Left lobe of liver (tissue), 2 donors: Measurements from ENCODE around the gene KRTAP5-2. TPM values are rescaled to one million over a fixed set of nuclear protein-coding genes. Genes with fewer than 3 reads are reported as not detected.

Source experiments
- ATAC-seq: fragments of 200-7000 bp; cut with Tn5 transposase; one replicate; pipeline ENCODE4 v1.9.1; 2020; ENCODE audit warnings: mild to moderate bottlenecking, moderate library complexity
- DNase-seq: peaks from one replicate; pipeline ENCODE4 v3.0.0-alpha.2; 2020; ENCODE audit warnings: low spot score
- total RNA-seq: library from RNA; stranded (reverse); gene quantifications from one replicate; pipeline ENCODE4 v1.2.1, GENCODE V29; 2021
- donor health status: DM: no; HTN: no; CAD: no; lungs with moderate emphysema.
- donor health status: DM: no; HTN: yes; CAD: no.

KRTAP5-2 gene
- total RNA-seq, 1 donor from 2014 or later: not detected

DNA sequence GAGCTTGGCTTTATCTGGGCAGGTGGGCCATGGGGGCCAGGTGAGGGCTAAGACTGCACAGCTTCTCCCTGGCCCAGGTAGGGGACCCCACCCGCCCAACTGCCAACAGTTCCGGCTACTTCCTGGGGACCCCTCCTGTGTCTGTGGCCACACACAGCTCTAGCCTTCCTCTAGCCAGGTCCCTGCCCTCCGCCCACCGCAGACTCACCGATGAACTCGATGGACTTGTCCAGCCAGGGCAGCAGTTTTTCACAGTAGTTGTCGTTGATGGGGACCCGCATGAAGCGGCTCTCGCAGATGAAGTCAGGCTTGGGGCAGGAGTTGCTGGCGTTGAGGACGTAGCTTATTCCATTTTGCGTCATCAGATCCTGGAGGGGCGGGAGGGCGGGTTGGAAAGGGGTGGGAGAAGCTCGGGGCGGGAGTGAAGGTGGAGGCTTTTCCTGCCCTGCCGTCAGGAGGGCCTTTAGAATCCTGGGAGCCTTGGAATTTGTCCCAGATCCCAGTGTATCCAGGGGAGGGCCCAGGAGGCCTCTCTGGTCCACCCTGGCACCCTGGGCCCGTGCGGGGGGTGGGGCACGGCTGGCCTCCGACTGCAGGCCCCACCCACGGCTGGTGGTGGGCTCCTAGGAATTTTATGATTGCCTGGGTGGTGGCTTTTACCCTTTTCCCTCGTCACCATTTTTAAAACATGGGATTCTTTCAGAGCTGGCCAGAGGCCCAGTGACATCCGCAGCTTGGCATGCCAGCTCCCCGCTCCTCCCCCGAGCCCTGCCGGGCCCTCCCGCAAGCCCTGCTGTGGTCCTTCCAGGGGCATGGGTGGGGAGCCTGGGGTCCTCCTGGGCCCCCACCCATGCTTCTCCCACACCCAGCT lies 40.0 kb downstream of the KRTAP5-2 start:
- no peak for DNase-seq
- ATAC-seq: peak; percentile 40

DNA sequence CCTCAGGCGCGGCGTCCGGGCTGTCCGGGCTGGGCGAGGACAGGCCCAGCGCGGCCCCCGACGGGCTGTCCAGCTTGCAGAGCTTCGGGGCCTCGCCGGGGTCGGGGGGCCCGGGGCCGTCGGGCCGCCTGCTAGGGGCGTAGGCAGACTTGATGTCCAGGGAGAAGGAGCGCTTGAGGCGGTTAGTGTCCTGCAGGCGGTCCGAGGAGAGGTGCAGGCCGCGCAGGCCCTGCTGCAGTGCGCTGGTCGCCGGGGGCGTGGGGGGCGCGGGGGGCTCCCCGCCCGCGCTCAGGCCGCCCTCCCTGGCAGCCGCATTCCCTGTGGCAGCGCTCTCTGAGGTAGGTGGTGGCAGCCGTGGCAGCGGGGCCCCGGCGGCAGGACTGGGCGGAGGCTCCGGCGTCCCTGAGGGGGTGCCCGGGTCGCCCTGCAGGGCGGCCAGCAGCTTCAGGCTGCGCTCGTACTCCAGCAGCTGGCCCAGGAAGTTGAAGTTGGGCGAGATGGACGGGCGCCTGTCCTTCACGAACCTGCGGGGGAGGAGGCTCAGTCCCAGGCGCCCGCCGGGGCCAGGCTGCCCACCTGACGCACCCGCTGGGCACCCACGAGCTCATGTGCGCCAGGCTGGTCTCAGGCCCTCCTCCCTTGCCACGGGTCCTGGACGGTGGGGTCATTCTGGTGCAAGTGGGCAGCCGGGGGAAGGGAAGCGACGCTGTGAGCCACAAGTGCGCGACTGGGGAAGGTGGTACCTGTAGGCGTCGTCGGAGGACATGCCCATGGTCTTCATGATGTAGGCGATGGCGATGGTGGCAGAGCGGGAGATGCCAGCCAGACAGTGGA lies 40.8 kb downstream of the KRTAP5-2 start:
- DNase-seq (no peak), ATAC-seq (no peak)

DNA sequence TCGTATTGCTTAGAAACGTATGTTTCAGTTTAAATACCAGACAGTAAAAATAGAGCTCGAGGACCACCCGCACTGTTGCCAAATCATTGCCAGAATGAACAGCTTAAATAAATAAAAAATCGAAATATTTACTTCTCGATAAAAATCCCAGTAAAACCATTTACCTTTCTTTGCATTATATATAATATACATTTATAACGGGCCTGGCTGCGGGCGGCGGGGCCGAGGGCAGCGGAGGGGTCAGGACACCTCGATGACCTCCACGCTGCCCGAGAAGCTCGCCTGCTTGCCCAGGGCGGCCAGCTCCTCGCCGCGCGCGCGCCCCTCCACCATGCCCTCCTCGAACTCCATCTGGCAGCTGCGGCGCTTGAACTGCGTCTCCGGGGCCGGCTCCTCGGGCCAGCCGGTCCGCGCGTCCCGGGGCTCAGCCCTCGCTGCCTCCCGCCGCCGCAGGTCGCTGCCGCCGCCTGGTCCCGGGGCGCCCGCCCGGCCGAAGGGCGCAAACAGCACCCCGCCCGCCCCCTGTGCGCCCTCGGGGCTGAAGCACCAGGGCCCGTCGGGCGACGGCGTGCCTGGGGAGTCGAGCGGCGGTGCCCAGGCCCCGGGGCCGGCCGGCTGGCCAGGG lies 41.7 kb downstream of the KRTAP5-2 start:
- no peak for DNase-seq
- ATAC-seq: no peak

DNA sequence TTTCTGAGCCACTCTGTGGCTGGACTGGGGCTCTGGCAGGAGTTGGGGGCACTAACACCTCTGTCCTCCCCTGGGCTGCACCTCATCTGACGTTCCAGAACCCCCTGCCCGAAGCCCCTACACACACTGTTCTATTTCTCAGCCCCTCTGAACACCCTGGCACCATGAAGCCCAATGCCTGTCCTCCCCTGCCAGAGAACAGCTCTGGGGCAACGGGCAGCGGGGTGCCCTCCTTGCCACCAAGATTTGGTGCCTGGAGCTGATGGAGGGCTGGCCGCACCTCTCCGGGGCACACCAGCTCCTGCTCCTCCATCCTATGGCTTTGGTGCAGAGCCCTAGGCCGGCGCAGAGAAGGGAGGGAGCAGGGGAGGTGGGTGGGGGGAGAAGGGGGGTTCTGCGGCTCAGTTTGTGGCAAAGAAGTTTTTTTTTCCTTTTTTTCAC lies 42.4 kb downstream of the KRTAP5-2 start:
- no peak for ATAC-seq
- DNase-seq: no peak

DNA sequence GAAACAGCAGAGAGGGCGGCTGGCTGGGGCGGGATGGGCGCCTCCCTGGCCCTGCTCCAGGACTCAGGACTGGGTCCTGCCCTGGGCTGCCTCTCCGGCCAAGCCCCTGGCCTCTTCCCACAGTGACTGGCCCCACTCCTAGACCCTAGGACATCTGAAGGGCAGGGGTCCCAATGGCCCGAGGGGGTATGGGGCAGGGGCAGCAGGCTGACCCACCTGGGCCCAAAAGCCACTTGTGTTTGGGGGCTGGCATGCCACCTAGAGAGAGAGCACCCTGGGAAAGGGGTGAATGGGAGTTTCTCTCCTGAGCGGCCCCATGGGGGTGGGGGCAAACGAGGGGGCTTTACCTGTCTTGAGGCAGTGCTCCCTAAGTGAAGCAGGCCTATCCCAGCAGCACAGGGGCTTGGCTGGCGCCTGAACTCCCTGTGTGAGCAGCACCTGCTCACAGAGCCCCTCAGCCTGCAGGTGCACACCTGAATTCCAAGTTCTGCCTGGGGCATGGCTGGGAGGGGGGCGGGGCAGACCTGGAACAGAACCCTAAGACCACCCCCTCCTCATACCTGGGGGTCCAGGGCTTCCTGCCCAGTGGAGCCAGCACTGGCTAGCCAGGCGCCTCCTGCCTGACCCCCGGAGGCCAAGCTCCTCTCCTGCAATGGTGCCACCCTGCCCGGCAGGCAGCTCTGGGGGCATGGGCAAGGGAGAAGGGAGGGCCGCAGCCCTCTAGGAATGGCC lies 42.9 kb downstream of the KRTAP5-2 start:
- ATAC-seq: no peak
- no peak for DNase-seq

DNA sequence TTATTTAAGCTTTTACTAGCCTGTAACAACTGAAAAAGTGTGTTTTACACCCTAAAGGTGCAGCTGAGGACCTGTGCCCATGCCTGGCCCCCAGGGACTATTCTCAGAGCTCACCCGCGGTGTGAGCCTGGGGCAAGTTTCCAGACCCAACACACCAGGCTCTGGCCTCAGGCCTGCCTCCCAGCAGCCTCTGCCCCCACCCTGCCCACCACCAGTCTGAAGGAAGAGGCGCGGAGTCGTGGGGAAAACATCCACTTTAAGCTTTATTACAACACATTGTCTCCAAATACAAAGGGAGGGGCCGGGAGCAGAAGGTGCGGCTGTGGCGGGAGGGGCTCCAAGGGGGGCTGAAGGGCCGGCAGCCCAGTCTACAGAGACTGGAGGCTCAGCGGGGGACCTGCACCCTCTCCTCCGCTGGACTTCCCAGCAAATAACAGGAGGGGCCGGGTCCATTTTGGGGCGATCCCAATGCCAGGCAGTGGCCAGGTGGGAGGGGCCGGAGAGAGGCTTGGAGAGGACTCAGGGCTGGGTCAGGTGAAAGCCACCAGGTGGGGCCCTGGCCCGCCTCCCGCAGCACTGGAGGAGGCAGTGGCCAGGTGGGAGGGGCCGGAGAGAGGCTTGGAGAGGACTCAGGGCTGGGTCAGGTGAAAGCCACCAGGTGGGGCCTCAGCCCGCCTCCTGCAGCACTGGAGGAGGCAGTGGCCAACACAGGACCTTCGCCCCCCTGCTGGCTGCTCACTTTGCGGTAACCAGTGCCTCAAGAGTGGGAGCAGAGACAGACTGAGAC lies 44.1 kb downstream of the KRTAP5-2 start:
- ATAC-seq: peak; percentile 29
- no peak for DNase-seq

DNA sequence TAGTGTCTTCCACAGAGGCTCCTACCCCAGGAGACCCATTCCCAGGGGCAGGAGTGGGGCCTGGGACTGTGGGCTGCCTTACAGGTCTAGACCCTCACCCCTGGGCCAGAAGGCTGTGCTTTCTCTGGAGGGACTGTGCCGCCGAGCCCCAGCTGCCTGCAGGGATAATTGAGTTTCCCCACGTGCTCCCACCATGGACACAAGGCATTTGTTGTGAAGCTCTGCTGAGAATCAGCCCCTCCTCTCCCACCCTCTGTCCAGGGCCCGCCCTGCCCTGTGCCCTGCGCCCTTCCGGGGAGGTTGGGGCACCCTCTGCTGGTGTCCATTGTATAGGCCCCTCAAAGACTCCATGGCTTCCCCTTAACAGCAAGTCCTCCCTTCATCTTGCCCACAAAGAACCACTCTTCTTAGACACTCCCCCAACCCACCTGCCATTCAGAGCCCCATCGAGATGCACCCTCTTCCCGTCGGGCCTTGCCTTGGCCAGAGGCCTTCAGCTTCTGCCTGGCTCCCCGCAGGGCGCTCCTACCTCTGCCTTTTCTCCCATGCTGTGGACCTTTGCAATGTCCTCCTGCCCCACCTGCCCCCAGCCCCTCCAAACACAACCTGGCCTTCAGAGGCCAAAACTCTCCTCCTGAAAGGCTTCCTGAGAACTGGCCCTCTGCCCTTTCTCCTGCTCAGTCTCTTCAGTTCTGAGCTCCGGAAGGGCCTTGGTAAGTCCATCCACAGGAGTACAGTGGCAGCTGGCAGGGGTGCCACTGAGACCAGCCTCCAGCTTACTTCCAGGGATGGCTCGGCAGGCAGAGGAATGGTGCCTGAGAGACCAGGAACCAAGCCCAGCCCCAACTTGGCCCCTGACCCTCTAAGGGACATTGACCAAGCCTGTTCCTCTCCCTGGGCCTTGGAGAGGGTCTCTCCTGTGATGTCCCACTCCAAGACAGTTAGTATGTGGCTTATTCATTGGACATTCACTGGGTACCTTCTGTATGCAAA lies 48.5 kb downstream of the KRTAP5-2 start:
- ATAC-seq (no peak), DNase-seq (no peak)

DNA sequence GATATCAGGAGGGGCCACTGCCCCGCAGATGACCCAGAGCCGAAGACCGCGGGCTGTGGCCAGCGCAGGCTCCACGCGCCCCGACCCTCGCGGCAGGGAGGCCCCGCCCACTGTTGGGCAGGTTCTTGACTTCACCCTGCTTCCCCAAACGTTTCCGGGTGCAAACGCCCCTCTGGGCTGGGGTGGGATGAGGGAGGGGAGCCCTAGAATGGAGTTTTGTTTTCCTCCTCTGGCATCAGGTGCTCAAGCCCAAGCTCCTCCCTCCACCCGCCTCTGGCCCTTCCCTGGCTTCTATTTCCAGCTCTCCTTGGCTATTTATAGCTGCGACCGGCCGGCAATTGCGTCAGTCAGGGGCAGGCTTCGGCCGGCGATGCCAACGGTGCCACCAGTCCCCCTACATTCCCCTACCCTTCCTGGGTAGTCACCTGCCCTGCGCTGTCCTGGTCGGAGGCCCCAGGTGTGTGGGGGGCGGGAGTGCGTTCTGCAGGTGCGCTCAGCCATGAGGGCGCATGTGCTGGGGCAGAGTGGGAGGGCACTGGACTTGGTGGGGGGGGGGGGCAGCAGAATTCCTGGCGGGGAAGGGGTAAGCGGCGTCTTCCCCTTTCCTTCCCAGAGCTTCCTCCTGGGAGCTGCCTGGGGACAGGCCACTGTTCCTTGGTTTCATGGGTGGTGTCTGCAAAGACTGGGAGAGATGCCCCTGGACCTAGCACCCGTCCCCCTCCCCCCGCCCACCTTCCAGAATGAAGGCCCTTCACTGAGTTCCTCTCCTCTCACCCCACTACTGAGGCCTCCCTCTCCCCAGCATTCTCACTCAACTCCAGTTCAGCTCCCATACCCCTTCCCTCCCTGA lies 49.6 kb downstream of the KRTAP5-2 start:
- DNase-seq: peak; percentile 72

DNA sequence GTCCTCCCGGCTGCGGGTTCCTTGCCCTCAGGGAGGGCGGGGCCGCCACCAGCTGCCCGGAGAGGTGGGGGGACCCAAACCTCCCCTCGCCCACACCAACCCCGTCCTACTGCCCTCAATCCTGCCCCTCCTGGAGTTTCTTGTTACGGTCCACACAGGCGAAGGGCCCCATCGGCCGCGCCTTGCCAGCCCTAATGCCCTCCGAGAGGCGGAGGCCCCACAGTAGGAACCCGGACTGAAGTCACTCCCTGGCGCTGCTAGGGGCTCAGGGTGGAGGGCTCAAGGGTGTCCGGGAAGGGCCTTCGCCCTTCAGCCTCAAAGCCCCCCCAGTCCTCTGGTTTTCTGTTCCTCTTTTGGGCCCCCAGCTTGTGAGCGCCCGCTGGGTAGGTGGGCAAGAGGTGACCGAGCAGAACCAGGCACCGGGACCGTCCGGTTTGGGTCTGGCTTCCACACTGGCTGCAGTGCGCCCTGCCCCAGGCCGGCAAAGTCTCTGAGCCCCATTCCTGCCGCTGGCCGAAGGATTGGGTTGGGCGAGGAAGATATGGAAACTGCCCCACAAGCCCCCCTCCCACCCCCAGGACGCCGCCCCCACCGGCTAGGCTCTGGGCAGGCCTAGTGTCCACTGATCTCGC lies 50.5 kb downstream of the KRTAP5-2 start:
- ATAC-seq (no peak), DNase-seq (no peak)

More for the DNA sequence above, 49.6 kb downstream of the KRTAP5-2 start:
- peak; percentile 80 for ATAC-seq

Other genes starting within 250 kb of the KRTAP5-2 start
- 0.18 TPM for gene BRSK2, start 208.4 kb downstream of the KRTAP5-2 start, total RNA-seq
- 12.6 TPM for gene MOB2, start 111.5 kb downstream of the KRTAP5-2 start, total RNA-seq
- gene DUSP8, start 26.0 kb downstream of the KRTAP5-2 start, total RNA-seq: 0.23 TPM
- not detected for gene KRTAP5-1, start 13.0 kb downstream of the KRTAP5-2 start, total RNA-seq
- not detected for gene KRTAP5-3, start 10.2 kb upstream of the KRTAP5-2 start, total RNA-seq
- gene KRTAP5-4, start 23.8 kb upstream of the KRTAP5-2 start, total RNA-seq: not detected
- not detected for gene KRTAP5-5, start 31.5 kb upstream of the KRTAP5-2 start, total RNA-seq
- 1.4 TPM for gene KRTAP5-6, start 98.9 kb upstream of the KRTAP5-2 start, total RNA-seq
- 15.7 TPM for gene IFITM10, start 152.3 kb upstream of the KRTAP5-2 start, total RNA-seq
- gene CTSD, start 165.6 kb upstream of the KRTAP5-2 start, total RNA-seq: 564 TPM
- gene SYT8, start 236.7 kb upstream of the KRTAP5-2 start, total RNA-seq: 0.30 TPM
- not detected for gene TNNI2, start 240.7 kb upstream of the KRTAP5-2 start, total RNA-seq